Amniotic epithelial cell (primary cell): ENCODE measurements around the gene GDF7.

Experiments
- DNase-seq: peaks from one replicate; pipeline ENCODE4 v3.0.0-alpha.2; 2010; ENCODE audit warnings: low read depth

The GDF7 gene

GRCh38 chr2:20629181-20629580 is 37.8 kb upstream of the GDF7 start:
- no peak for DNase-seq

GRCh38 chr2:20629581-20630171 is 37.3 kb upstream of the GDF7 start:
- DNase-seq = no peak

GRCh38 chr2:20630967-20631366 is 36.0 kb upstream of the GDF7 start:
- no peak for DNase-seq

- DNase-seq = no peak
Observed at GRCh38 chr2:20631617-20632307, 35.2 kb upstream of the GDF7 start.

GRCh38 chr2:20632446-20632990 is 34.4 kb upstream of the GDF7 start:
- no peak for DNase-seq

- no peak for DNase-seq
Observed at GRCh38 chr2:20633001-20633400, 33.9 kb upstream of the GDF7 start.

- DNase-seq = no peak
Observed at GRCh38 chr2:20633794-20634506, 33.0 kb upstream of the GDF7 start.

- peak; percentile 76 for DNase-seq
Observed at GRCh38 chr2:20634507-20635112, 32.3 kb upstream of the GDF7 start.

- no peak for DNase-seq
Observed at GRCh38 chr2:20635113-20635510, 31.8 kb upstream of the GDF7 start.

- peak; percentile 62 for DNase-seq
Observed at GRCh38 chr2:20635675-20636584, 31.0 kb upstream of the GDF7 start.

- no peak for DNase-seq
Observed at GRCh38 chr2:20637147-20637546, 29.8 kb upstream of the GDF7 start.

- no peak for DNase-seq
Observed at GRCh38 chr2:20638014-20638413, 28.9 kb upstream of the GDF7 start.

GRCh38 chr2:20638646-20639430 is 28.1 kb upstream of the GDF7 start:
- DNase-seq = no peak

- DNase-seq = peak; percentile 37
Observed at GRCh38 chr2:20640411-20641122, 26.4 kb upstream of the GDF7 start.

- peak; percentile 93 for DNase-seq
Observed at GRCh38 chr2:20641123-20641985, 25.6 kb upstream of the GDF7 start.

GRCh38 chr2:20642055-20642971 is 24.6 kb upstream of the GDF7 start:
- peak; percentile 78 for DNase-seq

- no peak for DNase-seq
Observed at GRCh38 chr2:20643060-20643459, 23.9 kb upstream of the GDF7 start.

- no peak for DNase-seq
Observed at GRCh38 chr2:20643826-20644225, 23.1 kb upstream of the GDF7 start.
